ENCODE results near the gene POLK. TPM values are rescaled to one million over a fixed set of nuclear protein-coding genes. Genes with fewer than 3 reads are reported as not detected.

POLK gene
- total and polyA plus RNA-seq, 9 donors: 14.6 to 35.0 (median 20.4) TPM

GRCh38 chr5:75611311-75612225, 99.9 kb downstream of the POLK start, which contains the start of gene ANKDD1B:
Gene ANKDD1B (plus strand): TSS chr5:75611453. CDS start chr5:75611635, 182 bp downstream.
- no peaks in the 10 kb centered on the region for H3K36me3 ChIP-seq (ENCODE audit: control insufficient read depth, insufficient read depth, low read length)
- peak; percentile 52 for DNase-seq
- no peaks in the 10 kb centered on the region for H3K27me3 ChIP-seq (ENCODE audit: control insufficient read depth, insufficient read depth, low read length)
- peaks cover 5% of the 10 kb centered on the region for H3K4me1 ChIP-seq (ENCODE audit: control insufficient read depth, insufficient read depth, low read length)
- H3K4me3 ChIP-seq (ENCODE audit: low read length): peak within 1 kb of the TSS; percentile 54
- H3K27ac ChIP-seq (ENCODE audit: low read length): peak within 1 kb of the TSS; percentile 30
- WGBS (ENCODE audit: insufficient coverage): under 1% methylated on average over 48 of the region's 52 CpGs
- no peaks in the 10 kb centered on the region for H3K9me3 ChIP-seq (replicated peaks; ENCODE audit: control insufficient read depth, low read depth, low read length)

GRCh38 chr5:75612226-75612569, 100.5 kb downstream of the POLK start:
- H3K36me3 ChIP-seq (ENCODE audit: control insufficient read depth, insufficient read depth, low read length): no peaks in the 10 kb centered on the region
- DNase-seq: no peak
- peak overlapping the region; percentile 54 for H3K4me3 ChIP-seq (ENCODE audit: low read length)
- H3K27ac ChIP-seq (ENCODE audit: low read length): no peak overlapping the region
- peaks cover 7% of the 10 kb centered on the region for H3K4me1 ChIP-seq (ENCODE audit: control insufficient read depth, insufficient read depth, low read length)
- no peaks in the 10 kb centered on the region for H3K27me3 ChIP-seq (ENCODE audit: control insufficient read depth, insufficient read depth, low read length)
- WGBS (ENCODE audit: insufficient coverage): 0% methylated on average over 1 of the region's 12 CpGs
- no peaks in the 10 kb centered on the region for H3K9me3 ChIP-seq (replicated peaks; ENCODE audit: control insufficient read depth, low read depth, low read length)

GRCh38 chr5:75612901-75613300, 101.2 kb downstream of the POLK start:
- Histone ChIP-seq H3K4me3 (ENCODE audit: low read length) (no peak overlapping the region), H3K36me3 (ENCODE audit: control insufficient read depth, insufficient read depth, low read length) (no peaks in the 10 kb centered on the region)
- WGBS (ENCODE audit: insufficient coverage): 97% methylated on average over 3 of the region's 3 CpGs

GRCh38 chr5:75614176-75614575, 102.5 kb downstream of the POLK start:
- no peak for DNase-seq
- no peaks in the 10 kb centered on the region for H3K36me3 ChIP-seq (ENCODE audit: control insufficient read depth, insufficient read depth, low read length)
- no peak overlapping the region for H3K4me3 ChIP-seq (ENCODE audit: low read length)
- H3K4me1 ChIP-seq (ENCODE audit: control insufficient read depth, insufficient read depth, low read length): peaks cover 13% of the 10 kb centered on the region
- WGBS (ENCODE audit: insufficient coverage): 60% methylated on average over 1 of the region's 1 CpG
- H3K9me3 ChIP-seq (replicated peaks; ENCODE audit: control insufficient read depth, low read depth, low read length): no peaks in the 10 kb centered on the region
- H3K27ac ChIP-seq (ENCODE audit: low read length): no peak overlapping the region
- no peaks in the 10 kb centered on the region for H3K27me3 ChIP-seq (ENCODE audit: control insufficient read depth, insufficient read depth, low read length)

More at GRCh38 chr5:75612901-75613300, 101.2 kb downstream of the POLK start:
- no peaks in the 10 kb centered on the region for H3K9me3 ChIP-seq (replicated peaks; ENCODE audit: control insufficient read depth, low read depth, low read length)
- no peak overlapping the region for H3K27ac ChIP-seq (ENCODE audit: low read length)
- H3K27me3 ChIP-seq (ENCODE audit: control insufficient read depth, insufficient read depth, low read length): no peaks in the 10 kb centered on the region
- H3K4me1 ChIP-seq (ENCODE audit: control insufficient read depth, insufficient read depth, low read length): peaks cover 13% of the 10 kb centered on the region
- no peak for DNase-seq

GRCh38 chr5:75616371-75616881, 104.7 kb downstream of the POLK start:
- Histone ChIP-seq H3K36me3 (ENCODE audit: control insufficient read depth, insufficient read depth, low read length) (no peaks in the 10 kb centered on the region), H3K9me3 (replicated peaks; ENCODE audit: control insufficient read depth, low read depth, low read length) (no peaks in the 10 kb centered on the region), H3K4me1 (ENCODE audit: control insufficient read depth, insufficient read depth, low read length) (peaks cover 10% of the 10 kb centered on the region), H3K4me3 (ENCODE audit: low read length) (no peak overlapping the region), H3K27me3 (ENCODE audit: control insufficient read depth, insufficient read depth, low read length) (no peaks in the 10 kb centered on the region), H3K27ac (ENCODE audit: low read length) (peak overlapping the region; percentile 48)
- WGBS (ENCODE audit: insufficient coverage): 40% methylated on average over 1 of the region's 4 CpGs
- peak; percentile 70 for DNase-seq

GRCh38 chr5:75616971-75617621, 105.4 kb downstream of the POLK start:
- peak; percentile 79 for DNase-seq

GRCh38 chr5:75617736-75618352, 106.2 kb downstream of the POLK start:
- Histone ChIP-seq H3K27me3 (ENCODE audit: control insufficient read depth, insufficient read depth, low read length) (no peaks in the 10 kb centered on the region), H3K4me1 (ENCODE audit: control insufficient read depth, insufficient read depth, low read length) (peaks cover 8% of the 10 kb centered on the region), H3K4me3 (ENCODE audit: low read length) (no peak overlapping the region), H3K27ac (ENCODE audit: low read length) (peak overlapping the region; percentile 31), H3K36me3 (ENCODE audit: control insufficient read depth, insufficient read depth, low read length) (no peaks in the 10 kb centered on the region), H3K9me3 (replicated peaks; ENCODE audit: control insufficient read depth, low read depth, low read length) (no peaks in the 10 kb centered on the region)
- peak; percentile 32 for DNase-seq
- WGBS (ENCODE audit: insufficient coverage): 67% methylated on average over 4 of the region's 5 CpGs

More at GRCh38 chr5:75616971-75617621, 105.4 kb downstream of the POLK start:
- Histone ChIP-seq H3K4me3 (ENCODE audit: low read length) (no peak overlapping the region), H3K9me3 (replicated peaks; ENCODE audit: control insufficient read depth, low read depth, low read length) (no peaks in the 10 kb centered on the region), H3K4me1 (ENCODE audit: control insufficient read depth, insufficient read depth, low read length) (peaks cover 10% of the 10 kb centered on the region), H3K27ac (ENCODE audit: low read length) (peak overlapping the region; percentile 48), H3K27me3 (ENCODE audit: control insufficient read depth, insufficient read depth, low read length) (no peaks in the 10 kb centered on the region), H3K36me3 (ENCODE audit: control insufficient read depth, insufficient read depth, low read length) (no peaks in the 10 kb centered on the region)
- WGBS (ENCODE audit: insufficient coverage): 38% methylated on average over 5 of the region's 7 CpGs

- Histone ChIP-seq H3K36me3 (ENCODE audit: control insufficient read depth, insufficient read depth, low read length) (no peaks in the 10 kb centered on the region), H3K9me3 (replicated peaks; ENCODE audit: control insufficient read depth, low read depth, low read length) (no peaks in the 10 kb centered on the region), H3K27me3 (ENCODE audit: control insufficient read depth, insufficient read depth, low read length) (no peaks in the 10 kb centered on the region), H3K4me3 (ENCODE audit: low read length) (no peak overlapping the region), H3K27ac (ENCODE audit: low read length) (no peak overlapping the region), H3K4me1 (ENCODE audit: control insufficient read depth, insufficient read depth, low read length) (peaks cover 8% of the 10 kb centered on the region)
- no CpG with 5 or more reads among the region's 4 CpGs for WGBS (ENCODE audit: insufficient coverage)
- no peak for DNase-seq
Measured at GRCh38 chr5:75620184-75620959, 108.7 kb downstream of the POLK start.

GRCh38 chr5:75622564-75622963, 110.9 kb downstream of the POLK start:
- no peaks in the 10 kb centered on the region for H3K9me3 ChIP-seq (replicated peaks; ENCODE audit: control insufficient read depth, low read depth, low read length)
- no peak for DNase-seq
- no peaks in the 10 kb centered on the region for H3K36me3 ChIP-seq (ENCODE audit: control insufficient read depth, insufficient read depth, low read length)
- WGBS (ENCODE audit: insufficient coverage): 100% methylated on average over 1 of the region's 4 CpGs
- no peak overlapping the region for H3K27ac ChIP-seq (ENCODE audit: low read length)
- peaks cover 2% of the 10 kb centered on the region for H3K4me1 ChIP-seq (ENCODE audit: control insufficient read depth, insufficient read depth, low read length)
- no peak overlapping the region for H3K4me3 ChIP-seq (ENCODE audit: low read length)
- H3K27me3 ChIP-seq (ENCODE audit: control insufficient read depth, insufficient read depth, low read length): no peaks in the 10 kb centered on the region
